ENCODE measurements around the gene DPYSL5. TPM values are rescaled to one million over a fixed set of nuclear protein-coding genes. Genes with fewer than 3 reads are reported as not detected.

DPYSL5 gene
- total and polyA plus RNA-seq, 9 of the 15 experiments (the other 6 are each of a cell fraction or from before 2014, with no cell fraction given) = 0.06 TPM; not detected in 8

- TF ChIP-seq ETV5 (CRISPR knock-in tag; IDR thresholded peaks at IDR 0.05; ENCODE audit: low read depth) (0 out of 2 replicates have a peak, but pooled peaks have one; percentile 19), CCNT2 (IDR thresholded peaks at IDR 0.05; ENCODE audit: borderline replicate concordance, extremely low read depth, insufficient read length, low read depth, low read length) (peak; percentile 39), ARID1B (IDR thresholded peaks at IDR 0.05) (peak; percentile 75), TBL1XR1 (IDR thresholded peaks at IDR 0.05; ENCODE audit: low read length in 2 of 2) (peak; percentile 50 to 55; a peak in 2 of 4 replicates), NR3C1 (CRISPR knock-in tag; IDR thresholded peaks at IDR 0.05) (no peak), ZNF316 (IDR thresholded peaks at IDR 0.05) (peak; percentile 92), MAZ (CRISPR knock-in tag; conservative IDR thresholded peaks at IDR 0.05 in 1 of 2, IDR thresholded peaks at IDR 0.05 in 1 of 2) (peak in 1 of 2 experiments; percentile 43; a peak in 1 of 4 replicates), NR2C1 (IDR thresholded peaks at IDR 0.05) (no peak), NR2C1 (tag; IDR thresholded peaks at IDR 0.05) (no peak), ZNF282 (CRISPR knock-in tag; IDR thresholded peaks at IDR 0.05) (no peak), DACH1 (IDR thresholded peaks at IDR 0.05; ENCODE audit: partially characterized antibody) (peak; percentile 57), SMAD4 (CRISPR knock-in tag; conservative IDR thresholded peaks at IDR 0.05) (0 out of 2 replicates have a peak, but pooled peaks have one; percentile 35), DPF2 (IDR thresholded peaks at IDR 0.05) (peak; percentile 79), POLR2AphosphoS5 (IDR thresholded peaks at IDR 0.05; ENCODE audit: control insufficient read depth, insufficient read depth, low read depth, low read length) (peak; percentile 65; the same call in 1 of the 2 replicates), FOXA3 (CRISPR knock-in tag; conservative IDR thresholded peaks at IDR 0.05 in 1 of 2, IDR thresholded peaks at IDR 0.05 in 1 of 2) (0 out of 4 replicates have a peak, but pooled peaks of 1 of the 2 experiments have one; percentile 29), PML (IDR thresholded peaks at IDR 0.05; ENCODE audit: low read length) (0 out of 2 replicates have a peak, but pooled peaks have one; percentile 52), L3MBTL2 (IDR thresholded peaks at IDR 0.05) (0 out of 2 replicates have a peak, but pooled peaks have one; percentile 23), DMBX1 (CRISPR knock-in tag; IDR thresholded peaks at IDR 0.05; ENCODE audit: borderline replicate concordance) (no peak), JUND (IDR thresholded peaks at IDR 0.05; ENCODE audit: borderline replicate concordance, low read depth, low read length) (peak; percentile 62; the same call in 1 of the 2 replicates), JUND (tag; IDR thresholded peaks at IDR 0.05; ENCODE audit: borderline replicate concordance, low read depth, low read length) (peak; percentile 35; the same call in 1 of the 3 replicates), CXXC5 (CRISPR knock-in tag; IDR thresholded peaks at IDR 0.05) (peak; percentile 91), SRF (CRISPR knock-in tag; IDR thresholded peaks at IDR 0.05) (no peak), SOX6 (IDR thresholded peaks at IDR 0.05) (peak; percentile 70; the same call in 1 of the 2 replicates), SNIP1 (IDR thresholded peaks at IDR 0.05; ENCODE audit: low read depth) (no peak)
- TF ChIP-seq, protein P1, sequence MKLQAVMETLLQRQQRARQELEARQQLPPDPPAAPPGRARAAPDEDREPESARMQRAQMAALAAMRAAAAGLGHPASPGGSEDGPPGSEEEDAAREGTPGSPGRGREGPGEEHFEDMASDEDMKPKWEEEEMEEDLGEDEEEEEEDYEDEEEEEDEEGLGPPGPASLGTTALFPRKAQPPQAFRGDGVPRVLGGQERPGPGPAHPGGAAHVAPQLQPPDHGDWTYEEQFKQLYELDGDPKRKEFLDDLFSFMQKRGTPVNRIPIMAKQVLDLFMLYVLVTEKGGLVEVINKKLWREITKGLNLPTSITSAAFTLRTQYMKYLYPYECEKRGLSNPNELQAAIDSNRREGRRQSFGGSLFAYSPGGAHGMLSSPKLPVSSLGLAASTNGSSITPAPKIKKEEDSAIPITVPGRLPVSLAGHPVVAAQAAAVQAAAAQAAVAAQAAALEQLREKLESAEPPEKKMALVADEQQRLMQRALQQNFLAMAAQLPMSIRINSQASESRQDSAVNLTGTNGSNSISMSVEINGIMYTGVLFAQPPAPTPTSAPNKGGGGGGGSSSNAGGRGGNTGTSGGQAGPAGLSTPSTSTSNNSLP (IDR thresholded peaks at IDR 0.05; ENCODE audit: borderline replicate concordance, low read depth, low read length) = 0 out of 2 replicates have a peak, but pooled peaks have one; percentile 40
- TF ChIP-seq, protein P2, sequence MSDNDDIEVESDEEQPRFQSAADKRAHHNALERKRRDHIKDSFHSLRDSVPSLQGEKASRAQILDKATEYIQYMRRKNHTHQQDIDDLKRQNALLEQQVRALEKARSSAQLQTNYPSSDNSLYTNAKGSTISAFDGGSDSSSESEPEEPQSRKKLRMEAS (CRISPR knock-in tag; IDR thresholded peaks at IDR 0.05) = no peak
- TF ChIP-seq, protein P3, sequence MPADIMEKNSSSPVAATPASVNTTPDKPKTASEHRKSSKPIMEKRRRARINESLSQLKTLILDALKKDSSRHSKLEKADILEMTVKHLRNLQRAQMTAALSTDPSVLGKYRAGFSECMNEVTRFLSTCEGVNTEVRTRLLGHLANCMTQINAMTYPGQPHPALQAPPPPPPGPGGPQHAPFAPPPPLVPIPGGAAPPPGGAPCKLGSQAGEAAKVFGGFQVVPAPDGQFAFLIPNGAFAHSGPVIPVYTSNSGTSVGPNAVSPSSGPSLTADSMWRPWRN (IDR thresholded peaks at IDR 0.05; ENCODE audit: low read depth) = peak; percentile 36; the same call in 1 of the 2 replicates
Measured at GRCh38 chr2:26978061-26978596, 130.2 kb downstream of the DPYSL5 start (continued).

Measured in K562 (cell line).